ENCODE data around the gene CD74.
"Not testable (repeated sequence)": the region's sequence is repeated elsewhere in the genome, so short reads cannot be mapped to it uniquely, and the experiment has no call there.

Gene CD74

GRCh38 chr5:150412319-150413175 lies at the start of gene CD74:
Gene CD74, minus strand, starts transcription at chr5:150412910. Its CDS starts 161 bp downstream, at chr5:150412749.
- H3K27ac ChIP-seq = peak within 1 kb of the TSS; percentile 27
- DNase-seq (ENCODE audit: low read depth, low spot score) = no peak

GRCh38 chr5:150461231-150461630 lies 48.5 kb upstream of the CD74 start:
- H3K27ac ChIP-seq = no peak overlapping the region
- no peak for DNase-seq (ENCODE audit: low read depth, low spot score)

- no peak overlapping the region for H3K27ac ChIP-seq
- no peak for DNase-seq (ENCODE audit: low read depth, low spot score)
Observed at GRCh38 chr5:150460781-150461180, 48.1 kb upstream of the CD74 start.

- no peak overlapping the region for H3K27ac ChIP-seq
- DNase-seq (ENCODE audit: low read depth, low spot score) = no peak
Observed at GRCh38 chr5:150458802-150459557, 46.3 kb upstream of the CD74 start.

DNA sequence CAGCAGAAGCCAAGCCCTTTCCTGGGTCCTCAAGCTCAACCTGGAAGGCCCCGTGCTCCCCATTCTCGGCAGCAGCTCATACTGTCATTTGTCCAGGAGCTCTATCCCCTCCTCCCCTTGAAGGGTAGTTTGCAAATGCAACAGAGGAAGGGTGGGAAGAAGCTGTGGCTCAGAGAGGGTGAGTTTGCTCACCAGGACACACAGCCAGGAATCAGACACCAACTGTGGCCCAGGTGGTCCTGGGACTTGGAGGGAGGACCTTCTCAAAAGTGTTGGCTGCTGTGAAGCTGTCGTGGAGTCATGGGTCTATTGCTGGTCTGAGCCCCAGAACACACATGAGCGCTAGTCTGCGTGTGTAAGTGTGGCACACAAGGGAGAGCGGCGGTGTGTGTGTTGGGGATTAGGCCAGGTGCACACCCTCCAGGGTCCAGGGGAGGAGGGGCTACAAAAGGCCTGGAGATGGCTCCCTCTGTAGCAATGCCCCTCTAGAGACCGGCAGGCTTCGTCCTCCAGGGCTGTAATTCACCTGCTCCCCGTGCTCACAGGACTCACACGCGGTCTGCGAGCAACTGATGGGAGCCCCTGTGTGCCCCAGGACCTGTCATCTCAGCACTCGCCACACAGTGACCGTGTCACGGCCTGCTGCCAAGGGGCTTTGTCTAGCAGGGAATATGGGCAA lies 45.0 kb upstream of the CD74 start:
- H3K27ac ChIP-seq = no peak overlapping the region
- no peak for DNase-seq (ENCODE audit: low read depth, low spot score)

DNA sequence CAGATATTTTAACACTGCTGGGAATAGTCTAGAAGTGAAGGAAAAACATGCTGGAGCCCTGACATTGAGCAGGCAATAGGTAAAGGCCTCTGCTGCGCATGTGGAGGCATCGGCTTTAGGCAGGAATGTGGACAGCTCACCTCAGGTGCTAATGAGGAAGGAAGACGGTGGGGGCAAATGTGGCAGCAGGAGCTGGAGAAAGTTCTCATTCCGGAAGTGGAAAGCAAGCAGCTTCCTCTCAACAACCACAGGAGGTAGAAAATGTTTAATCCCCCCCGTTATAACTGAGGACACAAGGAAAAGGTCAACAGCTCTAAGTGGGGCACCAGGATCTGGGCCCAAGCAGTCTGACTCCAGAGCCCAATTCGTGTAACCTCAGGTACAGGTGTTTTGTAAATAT lies 44.4 kb upstream of the CD74 start:
- no peak for DNase-seq (ENCODE audit: low read depth, low spot score)
- H3K27ac ChIP-seq = no peak overlapping the region

GRCh38 chr5:150454492-150455229 lies 42.0 kb upstream of the CD74 start:
- DNase-seq (ENCODE audit: low read depth, low spot score) = no peak
- no peak overlapping the region for H3K27ac ChIP-seq

- DNase-seq (ENCODE audit: low read depth, low spot score); H3K27ac ChIP-seq: not testable (repeated sequence)
Observed at GRCh38 chr5:150454027-150454426, 41.3 kb upstream of the CD74 start.

GRCh38 chr5:150452914-150453313 lies 40.2 kb upstream of the CD74 start:
- no peak for DNase-seq (ENCODE audit: low read depth, low spot score)
- H3K27ac ChIP-seq = no peak overlapping the region

DNA sequence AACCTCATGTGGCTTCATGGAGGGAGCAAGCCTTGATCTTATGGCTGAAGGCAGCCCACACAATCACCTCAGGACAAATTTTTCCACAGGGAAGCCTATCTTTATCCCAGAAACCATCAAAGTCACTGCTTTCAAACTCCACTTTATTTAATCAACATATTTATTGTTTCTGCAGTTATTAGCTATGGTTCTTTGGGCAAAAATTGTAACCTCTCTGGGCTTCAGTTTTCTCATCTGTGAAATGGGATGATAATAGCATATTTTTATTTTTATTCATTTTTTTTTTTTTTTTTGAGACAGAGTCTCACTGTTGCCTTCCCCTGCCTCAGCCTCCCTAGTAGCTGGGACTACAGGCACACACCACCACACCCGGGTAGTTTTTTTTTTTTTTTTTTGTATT lies 38.9 kb upstream of the CD74 start:
- no peak for DNase-seq (ENCODE audit: low read depth, low spot score)
- H3K27ac ChIP-seq = no peak overlapping the region

GRCh38 chr5:150449517-150450339 lies 37.0 kb upstream of the CD74 start, which contains the start of gene RPS14:
Gene RPS14, minus strand, starts transcription at chr5:150449739. Its CDS starts 2,006 bp downstream, at chr5:150447733.
- peak; percentile 71 for DNase-seq (ENCODE audit: low read depth, low spot score)
- H3K27ac ChIP-seq = peak within 1 kb of the TSS; percentile 92

DNA sequence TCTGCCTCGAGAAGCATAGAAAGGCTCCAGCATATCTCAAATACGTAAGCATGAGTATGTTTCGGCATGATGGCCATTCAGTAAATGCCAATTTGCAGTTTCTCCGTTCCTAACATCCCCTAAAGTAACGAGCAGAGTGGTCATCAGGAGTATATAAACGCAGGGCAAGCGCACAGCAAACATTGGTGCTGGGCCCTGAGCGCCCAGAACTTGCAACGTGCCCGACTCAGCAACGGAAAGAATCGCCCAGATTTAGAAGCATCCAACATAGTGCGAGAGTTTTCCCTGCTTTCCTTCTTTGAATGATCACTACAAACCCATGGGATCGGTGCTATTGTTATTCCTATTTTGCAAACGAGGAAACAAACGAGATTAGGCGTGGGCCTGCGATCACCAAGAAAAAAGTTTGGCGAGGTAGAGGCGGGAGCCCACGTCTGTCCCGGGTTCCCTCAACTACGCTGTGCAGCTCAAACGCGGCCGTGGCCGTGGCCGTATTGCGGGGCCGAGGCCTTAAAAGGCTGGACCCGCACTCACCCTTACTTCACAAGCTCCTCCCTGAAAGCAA lies 36.3 kb upstream of the CD74 start:
- DNase-seq (ENCODE audit: low read depth, low spot score) = no peak
- H3K27ac ChIP-seq = peak overlapping the region; percentile 92

DNA sequence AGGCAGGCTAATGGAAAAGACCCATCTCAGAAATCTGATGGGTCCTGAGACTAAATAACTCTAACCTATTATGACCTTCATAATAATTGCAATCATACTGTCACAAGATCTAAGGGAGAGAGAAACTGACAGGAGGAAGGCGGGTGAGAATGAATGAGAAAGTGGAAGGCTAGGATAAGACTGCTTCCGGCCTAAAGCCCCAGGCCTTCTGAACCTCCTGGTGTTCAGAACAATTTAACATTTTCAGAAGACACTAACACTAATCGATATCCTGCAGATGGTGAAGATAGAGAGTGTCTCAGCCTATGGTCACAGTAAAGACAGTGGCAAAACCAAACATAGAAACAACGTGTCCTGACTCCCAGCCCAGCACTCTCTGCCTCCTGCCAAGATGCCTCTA lies 35.6 kb upstream of the CD74 start:
- peak overlapping the region; percentile 92 for H3K27ac ChIP-seq
- no peak for DNase-seq (ENCODE audit: low read depth, low spot score)

- H3K27ac ChIP-seq = peak overlapping the region; percentile 92
- DNase-seq (ENCODE audit: low read depth, low spot score) = no peak
Observed at GRCh38 chr5:150447188-150447587, 34.5 kb upstream of the CD74 start.

GRCh38 chr5:150446583-150446982 lies 33.9 kb upstream of the CD74 start:
- H3K27ac ChIP-seq = peak overlapping the region; percentile 92
- DNase-seq (ENCODE audit: low read depth, low spot score) = no peak

GRCh38 chr5:150446088-150446487 lies 33.4 kb upstream of the CD74 start:
- DNase-seq (ENCODE audit: low read depth, low spot score) = no peak
- peak overlapping the region; percentile 92 for H3K27ac ChIP-seq

DNA sequence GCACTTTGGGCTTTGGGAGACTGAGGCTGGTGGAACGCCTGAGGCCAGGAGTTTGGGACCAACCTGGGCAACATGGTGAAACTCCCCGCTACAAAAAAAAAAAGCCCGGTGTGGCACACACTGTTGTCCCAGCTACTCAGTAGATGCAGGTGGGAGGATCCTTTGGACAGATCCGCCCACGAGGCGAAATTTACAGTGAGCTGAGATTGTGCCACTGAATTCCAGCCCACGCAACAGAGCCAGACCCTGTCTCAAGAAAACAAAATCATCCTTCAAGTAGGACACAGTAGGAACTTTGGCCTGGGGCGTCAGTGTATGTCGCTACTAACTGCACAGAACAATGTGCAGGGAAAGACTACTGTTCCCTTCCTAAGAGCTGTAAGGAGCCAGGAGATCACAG lies 32.1 kb upstream of the CD74 start:
- H3K27ac ChIP-seq = no peak overlapping the region
- DNase-seq (ENCODE audit: low read depth, low spot score) = no peak

DNA sequence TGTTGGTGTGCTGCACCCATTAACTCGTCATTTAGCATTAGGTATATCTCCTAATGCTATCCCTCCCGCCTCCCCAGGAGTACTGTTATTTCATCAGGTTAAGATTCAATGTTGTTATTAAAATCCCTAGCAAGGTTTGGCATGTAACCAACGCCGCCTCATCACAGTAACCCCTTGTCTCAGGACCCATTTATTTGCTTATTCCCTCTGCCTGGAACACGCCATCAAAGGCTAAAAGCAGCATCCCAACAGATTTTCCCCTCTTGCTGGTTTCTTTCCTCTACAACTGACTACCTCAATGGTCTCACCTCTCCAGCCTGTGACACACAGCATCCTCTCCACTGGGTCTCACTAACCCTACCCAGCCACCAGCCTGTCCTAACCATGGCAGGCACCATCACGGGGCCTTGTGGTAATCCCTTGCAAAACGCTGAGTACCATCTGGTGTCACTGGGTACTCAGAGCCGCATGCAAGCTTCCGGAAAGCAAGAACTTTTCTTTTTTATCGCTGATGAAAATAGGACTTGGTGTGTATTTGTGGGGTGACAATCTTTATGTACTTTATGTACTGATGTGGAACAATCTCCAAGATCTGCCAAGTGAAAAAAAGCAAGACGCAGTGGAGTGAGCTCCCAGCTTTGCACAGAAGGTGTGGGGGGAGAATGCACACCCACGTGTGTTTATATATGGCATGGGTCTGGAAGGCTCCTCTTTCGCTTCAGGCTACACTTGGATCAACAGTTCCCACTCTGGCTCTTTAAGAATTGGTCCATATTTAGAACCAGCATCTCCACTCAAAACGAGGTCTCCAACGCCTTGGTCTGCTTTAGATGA lies 30.7 kb upstream of the CD74 start:
- DNase-seq (ENCODE audit: low read depth, low spot score) = no peak
- H3K27ac ChIP-seq = no peak overlapping the region

Measured in epithelial cell of prostate (primary cell).